Skeletal muscle satellite cell (primary cell): ENCODE data around the gene TNIP2.

Source experiments
- H3K27me3 ChIP-seq: 2 replicates; pipeline ENCODE4 v1.7.0; 2013; ENCODE audit warnings: low read length; ENCODE audit not compliant: control insufficient read depth, insufficient read depth
- H3K36me3 ChIP-seq: 2 replicates; pipeline ENCODE4 v1.7.0; 2013; ENCODE audit warnings: mild to moderate bottlenecking, control low read depth, low read length; ENCODE audit not compliant: insufficient read depth
- H3K4me1 ChIP-seq: 2 replicates; pipeline ENCODE4 v1.7.0; 2013; ENCODE audit warnings: low read length; ENCODE audit not compliant: control insufficient read depth, insufficient read depth
- H3K4me2 ChIP-seq: 2 replicates; pipeline ENCODE4 v1.7.0; 2013; ENCODE audit warnings: mild to moderate bottlenecking, low read length
- H3K4me3 ChIP-seq: 2 replicates; pipeline ENCODE4 v1.7.0; 2013; ENCODE audit warnings: low read length
- H3K9ac ChIP-seq: 2 replicates; pipeline ENCODE4 v1.7.0; 2013; ENCODE audit warnings: mild to moderate bottlenecking, low read depth, low read length, moderate library complexity
- H3K9me3 ChIP-seq: replicated peaks from 2 replicates; pipeline ENCODE4 v1.7.0; 2013; ENCODE audit warnings: mild to moderate bottlenecking, control low read depth, low read length

TNIP2 gene

GRCh38 chr4:2696423-2696822, 59.7 kb downstream of the TNIP2 start:
- Histone ChIP-seq H3K27me3 (no peaks in the 10 kb centered on the region), H3K4me2 (no peak overlapping the region), H3K4me3 (no peak overlapping the region), H3K9ac (no peak overlapping the region), H3K9me3 (no peaks in the 10 kb centered on the region), H3K4me1 (no peaks in the 10 kb centered on the region), H3K36me3 (peaks cover 79% of the 10 kb centered on the region)

- H3K9me3 ChIP-seq: no peaks in the 10 kb centered on the region
- no peak overlapping the region for H3K4me2 ChIP-seq
- H3K27me3 ChIP-seq: no peaks in the 10 kb centered on the region
- H3K4me1 ChIP-seq: no peaks in the 10 kb centered on the region
- no peak overlapping the region for H3K9ac ChIP-seq
- H3K36me3 ChIP-seq: peaks cover 81% of the 10 kb centered on the region
- H3K4me3 ChIP-seq: no peak overlapping the region
Observed at GRCh38 chr4:2695346-2696060, 60.6 kb downstream of the TNIP2 start.

GRCh38 chr4:2694691-2695090, 61.4 kb downstream of the TNIP2 start:
- no peak overlapping the region for H3K4me3 ChIP-seq
- H3K9me3 ChIP-seq: no peaks in the 10 kb centered on the region
- no peaks in the 10 kb centered on the region for H3K27me3 ChIP-seq
- peaks cover 81% of the 10 kb centered on the region for H3K36me3 ChIP-seq
- H3K4me2 ChIP-seq: no peak overlapping the region
- H3K4me1 ChIP-seq: no peaks in the 10 kb centered on the region
- no peak overlapping the region for H3K9ac ChIP-seq

- no peaks in the 10 kb centered on the region for H3K4me1 ChIP-seq
- H3K9ac ChIP-seq: no peak overlapping the region
- peaks cover 76% of the 10 kb centered on the region for H3K36me3 ChIP-seq
- no peak overlapping the region for H3K4me2 ChIP-seq
- no peaks in the 10 kb centered on the region for H3K9me3 ChIP-seq
- H3K4me3 ChIP-seq: no peak overlapping the region
- H3K27me3 ChIP-seq: no peaks in the 10 kb centered on the region
Observed at GRCh38 chr4:2691952-2692435, 64.1 kb downstream of the TNIP2 start.
